ENCODE results near the gene TSPAN5. TPM values are rescaled to one million over a fixed set of nuclear protein-coding genes. Genes with fewer than 3 reads are reported as not detected.

Gene TSPAN5
- polyA plus RNA-seq, 1 donor (not counting 4 experiments of a cell fraction or from before 2014, with no cell fraction given), result 45.5 TPM

- Histone ChIP-seq H3K4me3 (ENCODE audit: control insufficient read depth in 2 of 3, extremely low read depth in 1 of 3, insufficient read depth in 2 of 3, low read depth in 1 of 3, low read length in 3 of 3) (no peak overlapping the region), H3K27ac (ENCODE audit: control insufficient read depth, insufficient read depth, low read length) (peak overlapping the region; percentile 45), H3K4me1 (ENCODE audit: control insufficient read depth, extremely low read depth, insufficient read depth, low read length) (peaks cover 16% of the 10 kb centered on the region), H3K9me3 (ENCODE audit: control insufficient read depth, low read depth, low read length) (no peaks in the 10 kb centered on the region), H4K20me1 (ENCODE audit: control insufficient read depth, extremely low read depth, insufficient read depth, low read length) (no peaks in the 10 kb centered on the region), H3K79me2 (ENCODE audit: control insufficient read depth, insufficient read depth, low read length) (peaks cover 10% of the 10 kb centered on the region), H3K9ac (ENCODE audit: control insufficient read depth, extremely low read depth, insufficient read depth, low read length) (no peak overlapping the region), H3K36me3 (ENCODE audit: control insufficient read depth in 2 of 2, extremely low read depth in 1 of 2, insufficient read depth in 2 of 2, low read length in 2 of 2) (peaks cover 0 to 3% of the 10 kb centered on the region in 2 experiments), H3K9me1 (ENCODE audit: control insufficient read depth, extremely low read depth, insufficient read depth, low read length) (peaks cover 2% of the 10 kb centered on the region), H3K27me3 (ENCODE audit: control insufficient read depth, extremely low read depth, insufficient read depth, low read length) (no peaks in the 10 kb centered on the region), H2AFZ (ENCODE audit: control insufficient read depth, low read length) (no peak overlapping the region), H3K4me2 (ENCODE audit: control insufficient read depth, extremely low read depth, insufficient read depth, low read depth, low read length) (peak overlapping the region; percentile 27)
- TF ChIP-seq EZH2 (IDR thresholded peaks at IDR 0.05; ENCODE audit: low read length) (no peak), CTCF (optimal IDR thresholded peaks at IDR 0.05 in 1 of 3, IDR thresholded peaks at IDR 0.05 in 1 of 3, conservative IDR thresholded peaks at IDR 0.05 in 1 of 3; ENCODE audit: extremely low read depth in 1 of 3, insufficient read depth in 2 of 3, low read length in 3 of 3) (no peak)
- dilution Hi-C loops (cut with MboI; ENCODE audit: extremely low pct_ligation_motif_present, low sequenced_read_pairs), result no loop called here
- peak; percentile 69 for FAIRE-seq
- no peak for DNase-seq (ENCODE audit: low read depth, low spot score)
These were observed 166.4 kb downstream of the TSPAN5 start for GRCh38 chr4:98491899-98492559.

- Histone ChIP-seq H3K27ac (ENCODE audit: control insufficient read depth, insufficient read depth, low read length) (no peak overlapping the region), H3K79me2 (ENCODE audit: control insufficient read depth, insufficient read depth, low read length) (peaks cover 10% of the 10 kb centered on the region), H3K4me1 (ENCODE audit: control insufficient read depth, extremely low read depth, insufficient read depth, low read length) (peaks cover 16% of the 10 kb centered on the region), H4K20me1 (ENCODE audit: control insufficient read depth, extremely low read depth, insufficient read depth, low read length) (no peaks in the 10 kb centered on the region), H3K9me3 (ENCODE audit: control insufficient read depth, low read depth, low read length) (no peaks in the 10 kb centered on the region), H3K4me3 (ENCODE audit: control insufficient read depth in 2 of 3, extremely low read depth in 1 of 3, insufficient read depth in 2 of 3, low read depth in 1 of 3, low read length in 3 of 3) (no peak overlapping the region), H3K27me3 (ENCODE audit: control insufficient read depth, extremely low read depth, insufficient read depth, low read length) (no peaks in the 10 kb centered on the region), H3K36me3 (ENCODE audit: control insufficient read depth in 2 of 2, extremely low read depth in 1 of 2, insufficient read depth in 2 of 2, low read length in 2 of 2) (peaks cover 0 to 3% of the 10 kb centered on the region in 2 experiments), H3K4me2 (ENCODE audit: control insufficient read depth, extremely low read depth, insufficient read depth, low read depth, low read length) (no peak overlapping the region), H2AFZ (ENCODE audit: control insufficient read depth, low read length) (no peak overlapping the region), H3K9me1 (ENCODE audit: control insufficient read depth, extremely low read depth, insufficient read depth, low read length) (peaks cover 2% of the 10 kb centered on the region), H3K9ac (ENCODE audit: control insufficient read depth, extremely low read depth, insufficient read depth, low read length) (no peak overlapping the region)
- dilution Hi-C loops (cut with MboI; ENCODE audit: extremely low pct_ligation_motif_present, low sequenced_read_pairs), result no loop called here
- DNase-seq (ENCODE audit: low read depth, low spot score) (no peak), FAIRE-seq (no peak)
- no peak for TF ChIP-seq CTCF (optimal IDR thresholded peaks at IDR 0.05 in 1 of 3, IDR thresholded peaks at IDR 0.05 in 1 of 3, conservative IDR thresholded peaks at IDR 0.05 in 1 of 3; ENCODE audit: extremely low read depth in 1 of 3, insufficient read depth in 2 of 3, low read length in 3 of 3)
- TF ChIP-seq EZH2 (IDR thresholded peaks at IDR 0.05; ENCODE audit: low read length), result no peak
These were observed 168.2 kb downstream of the TSPAN5 start for GRCh38 chr4:98490251-98490650.
